HUES64 (cell line): Measurements from ENCODE around the gene ZBED1.
A peak's percentile ranks its signal among the peaks of the same experiment; 100 is the strongest.

Experiments
- H3K27ac ChIP-seq: 2 replicates; pipeline ENCODE4 v1.7.0; 2013; ENCODE audit warnings: low read depth, low read length, inconsistent platforms
- H3K27me3 ChIP-seq: 2 replicates; pipeline ENCODE4 v1.6.1; 2013; ENCODE audit warnings: mild to moderate bottlenecking, low read length; ENCODE audit not compliant: insufficient read depth
- H3K36me3 ChIP-seq: 2 replicates; pipeline ENCODE4 v1.6.1; 2013; ENCODE audit warnings: mild to moderate bottlenecking, low read length; ENCODE audit not compliant: insufficient read depth
- H3K4me1 ChIP-seq: 2 replicates; pipeline ENCODE4 v1.6.1; 2013; ENCODE audit warnings: mild to moderate bottlenecking, low read length, moderate library complexity; ENCODE audit not compliant: insufficient read depth
- H3K4me3 ChIP-seq: 2 replicates; pipeline ENCODE4 v1.5.1; 2013; ENCODE audit warnings: mild to moderate bottlenecking, low read length, moderate library complexity
- H3K9ac ChIP-seq: 2 replicates; pipeline ENCODE4 v1.6.1; 2013; ENCODE audit warnings: mild to moderate bottlenecking, low read depth, low read length
- H3K9me3 ChIP-seq: 2 replicates; pipeline ENCODE4 v1.6.1; 2013; ENCODE audit warnings: low read depth, low read length; ENCODE audit not compliant: insufficient read depth
- WGBS: fragments of 150-250, 120-280 bp; methylation state at CpG from one replicate; pipeline ENCODE4 v1.1.7; 2013; ENCODE audit warnings: missing lambda C conversion rate; 5-methylcytosine and 5-hydroxymethylcytosine counted together

The ZBED1 gene

DNA sequence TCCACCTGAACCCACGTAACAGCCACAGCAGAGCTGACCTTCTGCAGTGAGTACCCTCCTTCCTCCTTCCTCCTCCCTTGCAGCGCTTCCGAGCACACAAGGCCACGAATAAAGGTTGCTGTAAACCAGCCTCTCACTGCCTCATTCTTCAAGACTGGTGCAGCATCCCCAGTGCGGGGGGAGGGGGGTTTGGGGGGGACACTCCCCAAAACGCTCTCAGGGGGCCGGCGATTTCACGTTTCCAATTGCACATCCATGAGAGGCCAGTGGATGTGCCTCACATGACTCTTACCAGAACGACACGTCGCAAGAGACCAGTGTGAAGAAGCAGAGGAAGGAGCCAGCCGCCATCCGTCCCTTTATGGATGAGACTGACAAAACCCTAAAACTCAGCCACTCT, 5.2 kb downstream of the ZBED1 start:
- Histone ChIP-seq H3K9ac (no peak overlapping the region), H3K27ac (no peak overlapping the region), H3K4me1 (peaks cover 25% of the 10 kb centered on the region), H3K4me3 (no peak overlapping the region), H3K27me3 (no peaks in the 10 kb centered on the region), H3K9me3 (no peaks in the 10 kb centered on the region), H3K36me3 (peaks cover 36% of the 10 kb centered on the region)
- 86% methylated on average over 13 of the region's 14 CpGs for WGBS

DNA sequence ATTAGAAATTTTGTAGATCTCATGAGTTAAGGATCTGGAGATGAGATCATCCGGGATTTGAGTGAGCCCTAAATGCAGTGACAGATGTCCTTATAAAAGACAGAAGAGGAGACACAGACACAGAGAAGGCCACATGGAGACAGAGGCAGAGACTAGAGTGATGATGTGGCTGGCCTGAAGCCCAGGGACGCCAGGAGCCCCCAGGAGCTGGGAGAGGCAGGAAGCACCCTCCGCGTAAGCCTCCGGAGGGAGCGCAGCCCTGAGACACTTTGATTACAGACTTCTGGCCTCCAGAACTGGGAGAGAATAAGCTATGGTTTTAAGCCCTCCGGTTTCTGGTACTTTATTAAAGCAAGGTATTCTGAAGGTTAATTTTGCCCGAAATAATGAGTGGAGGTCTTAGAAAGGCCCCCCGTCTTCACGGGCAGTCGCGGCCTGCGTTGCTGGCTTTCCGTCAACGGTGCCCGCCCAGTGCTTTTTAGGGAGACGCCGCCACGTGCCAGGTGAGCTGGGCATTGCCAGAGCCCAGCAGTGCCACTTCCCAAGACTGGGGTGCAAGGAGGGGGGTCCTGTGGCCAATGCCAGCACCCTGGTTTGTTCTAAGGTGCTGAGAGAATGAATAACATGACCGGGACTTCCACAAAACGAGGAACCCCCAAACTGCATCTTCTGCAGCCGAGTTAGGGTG, 8.1 kb downstream of the ZBED1 start:
- H3K4me3 ChIP-seq = no peak overlapping the region
- H3K36me3 ChIP-seq = peaks cover 61% of the 10 kb centered on the region
- no peak overlapping the region for H3K9ac ChIP-seq
- 95% methylated on average over 22 of the region's 22 CpGs for whole genome bisulfite sequencing
- no peaks in the 10 kb centered on the region for H3K27me3 ChIP-seq
- H3K4me1 ChIP-seq = peaks cover 9% of the 10 kb centered on the region
- H3K27ac ChIP-seq = no peak overlapping the region
- H3K9me3 ChIP-seq = no peaks in the 10 kb centered on the region

GRCh38 chrX:2490634-2491033, 10.1 kb downstream of the ZBED1 start:
- Histone ChIP-seq H3K27ac (no peak overlapping the region), H3K9ac (no peak overlapping the region), H3K27me3 (no peaks in the 10 kb centered on the region), H3K4me1 (0 out of 2 replicates have a peak, but pooled peaks cover under 1% of the 10 kb centered on the region), H3K4me3 (no peak overlapping the region), H3K9me3 (no peaks in the 10 kb centered on the region), H3K36me3 (peaks cover 63% of the 10 kb centered on the region)
- 95% methylated on average over 22 of the region's 22 CpGs for WGBS

GRCh38 chrX:2489446-2490445, 11.0 kb downstream of the ZBED1 start:
- H3K9me3 ChIP-seq = no peaks in the 10 kb centered on the region
- H3K9ac ChIP-seq = no peak overlapping the region
- no peak overlapping the region for H3K4me3 ChIP-seq
- H3K4me1 ChIP-seq = peaks cover 5% of the 10 kb centered on the region
- WGBS = 97% methylated on average over 65 of the region's 65 CpGs
- no peak overlapping the region for H3K27ac ChIP-seq
- no peaks in the 10 kb centered on the region for H3K27me3 ChIP-seq
- peaks cover 60% of the 10 kb centered on the region for H3K36me3 ChIP-seq

GRCh38 chrX:2488621-2489285, 12.0 kb downstream of the ZBED1 start:
- Histone ChIP-seq H3K4me1 (peaks cover 10% of the 10 kb centered on the region), H3K4me3 (no peak overlapping the region), H3K9ac (no peak overlapping the region), H3K27ac (no peak overlapping the region), H3K36me3 (peaks cover 60% of the 10 kb centered on the region), H3K27me3 (no peaks in the 10 kb centered on the region), H3K9me3 (no peaks in the 10 kb centered on the region)
- WGBS = 97% methylated on average over 50 of the region's 50 CpGs

DNA sequence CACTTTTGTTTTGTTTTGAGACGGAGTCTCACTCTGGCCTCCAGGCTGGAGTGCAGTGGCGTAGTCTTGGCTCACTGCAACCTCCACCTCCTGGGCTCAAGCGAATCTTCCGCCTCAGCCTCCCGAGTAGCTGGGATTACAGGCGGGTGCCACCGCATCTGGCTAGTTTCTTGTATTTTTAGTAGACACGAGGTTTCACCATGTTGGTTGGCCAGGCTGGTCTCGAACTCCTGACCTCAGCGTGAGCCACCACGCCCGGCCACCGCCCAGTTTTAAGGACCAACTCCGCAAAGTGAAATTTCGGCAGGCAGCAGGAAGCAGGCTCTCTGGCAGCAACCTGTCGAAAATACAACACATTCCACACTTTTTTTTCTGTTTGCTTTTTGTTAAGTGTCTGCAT, 13.4 kb downstream of the ZBED1 start:
- peaks cover 60% of the 10 kb centered on the region for H3K36me3 ChIP-seq
- WGBS = 92% methylated on average over 16 of the region's 16 CpGs

DNA sequence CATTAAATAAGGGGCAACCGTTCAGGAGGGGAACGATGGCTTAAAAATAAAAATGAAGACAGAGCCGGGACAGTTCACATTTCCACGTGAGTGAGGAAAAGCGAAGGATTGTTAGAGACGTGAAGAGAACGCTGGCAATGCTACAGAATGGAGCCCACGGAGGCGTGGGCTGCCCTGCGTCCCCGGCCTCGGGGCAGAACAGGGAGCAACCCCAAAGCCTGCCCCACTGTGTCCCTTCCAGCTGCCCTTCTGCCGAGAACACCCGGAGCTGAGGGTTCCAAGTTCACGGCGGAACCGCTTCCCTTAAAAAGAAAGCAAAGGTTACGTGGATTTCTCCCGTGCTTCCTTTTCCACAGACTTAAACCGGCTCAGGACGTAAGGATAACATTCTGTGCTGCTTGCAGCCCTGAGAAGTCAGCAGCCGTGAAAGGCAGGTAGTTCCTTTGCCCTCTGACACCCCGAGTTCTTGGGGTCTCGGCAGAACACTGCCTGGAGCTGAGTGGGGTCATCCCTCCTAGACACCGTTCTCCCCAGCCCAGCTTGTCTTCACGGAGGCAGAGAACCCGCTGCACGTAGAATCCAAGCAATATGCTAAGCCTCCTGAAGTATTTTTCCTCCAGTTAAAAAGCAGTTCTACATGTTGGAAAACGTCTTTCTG, 14.2 kb downstream of the ZBED1 start:
- Histone ChIP-seq H3K9ac (no peak overlapping the region), H3K27ac (peak overlapping the region; percentile 0; the same call in 1 of the 2 replicates), H3K9me3 (no peaks in the 10 kb centered on the region), H3K27me3 (no peaks in the 10 kb centered on the region), H3K4me3 (no peak overlapping the region), H3K36me3 (peaks cover 54% of the 10 kb centered on the region), H3K4me1 (peaks cover 10% of the 10 kb centered on the region)
- 91% methylated on average over 29 of the region's 29 CpGs for WGBS

More for the DNA sequence above, 13.4 kb downstream of the ZBED1 start:
- H3K9ac ChIP-seq = no peak overlapping the region
- no peaks in the 10 kb centered on the region for H3K27me3 ChIP-seq
- H3K27ac ChIP-seq = no peak overlapping the region
- no peaks in the 10 kb centered on the region for H3K9me3 ChIP-seq
- no peak overlapping the region for H3K4me3 ChIP-seq
- H3K4me1 ChIP-seq = peaks cover 10% of the 10 kb centered on the region

DNA sequence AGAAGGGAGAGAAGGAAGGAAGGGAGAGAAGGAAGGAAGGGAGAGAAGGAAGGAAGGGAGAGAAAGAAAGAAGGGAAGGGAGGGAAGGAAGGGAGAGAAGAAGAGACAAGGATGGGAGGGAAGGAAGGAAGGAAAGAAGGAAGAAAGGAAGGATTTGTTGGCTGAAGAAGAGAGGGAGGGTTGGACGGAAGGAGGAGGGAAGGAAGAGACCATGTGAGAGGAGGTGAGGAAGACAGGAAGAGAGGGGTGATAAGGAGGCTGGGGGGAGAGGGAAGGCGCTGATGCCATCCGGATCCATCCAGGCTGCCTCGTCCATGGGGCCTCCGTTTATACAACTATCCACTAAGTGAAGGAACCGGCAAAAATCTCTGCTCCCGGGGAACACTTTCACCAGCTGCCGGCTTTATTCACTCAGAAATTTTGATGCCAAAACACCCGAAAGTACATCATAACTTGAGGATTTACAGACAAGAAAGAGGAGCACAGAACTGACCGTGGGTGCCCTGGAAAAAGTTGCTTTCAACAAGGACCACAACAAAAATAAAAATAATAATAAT, 14.9 kb downstream of the ZBED1 start:
- Histone ChIP-seq H3K4me1 (peaks cover 10% of the 10 kb centered on the region), H3K9me3 (no peaks in the 10 kb centered on the region), H3K27me3 (no peaks in the 10 kb centered on the region), H3K27ac (no peak overlapping the region), H3K36me3 (peaks cover 49% of the 10 kb centered on the region), H3K9ac (no peak overlapping the region), H3K4me3 (no peak overlapping the region)
- WGBS = 89% methylated on average over 9 of the region's 10 CpGs

DNA sequence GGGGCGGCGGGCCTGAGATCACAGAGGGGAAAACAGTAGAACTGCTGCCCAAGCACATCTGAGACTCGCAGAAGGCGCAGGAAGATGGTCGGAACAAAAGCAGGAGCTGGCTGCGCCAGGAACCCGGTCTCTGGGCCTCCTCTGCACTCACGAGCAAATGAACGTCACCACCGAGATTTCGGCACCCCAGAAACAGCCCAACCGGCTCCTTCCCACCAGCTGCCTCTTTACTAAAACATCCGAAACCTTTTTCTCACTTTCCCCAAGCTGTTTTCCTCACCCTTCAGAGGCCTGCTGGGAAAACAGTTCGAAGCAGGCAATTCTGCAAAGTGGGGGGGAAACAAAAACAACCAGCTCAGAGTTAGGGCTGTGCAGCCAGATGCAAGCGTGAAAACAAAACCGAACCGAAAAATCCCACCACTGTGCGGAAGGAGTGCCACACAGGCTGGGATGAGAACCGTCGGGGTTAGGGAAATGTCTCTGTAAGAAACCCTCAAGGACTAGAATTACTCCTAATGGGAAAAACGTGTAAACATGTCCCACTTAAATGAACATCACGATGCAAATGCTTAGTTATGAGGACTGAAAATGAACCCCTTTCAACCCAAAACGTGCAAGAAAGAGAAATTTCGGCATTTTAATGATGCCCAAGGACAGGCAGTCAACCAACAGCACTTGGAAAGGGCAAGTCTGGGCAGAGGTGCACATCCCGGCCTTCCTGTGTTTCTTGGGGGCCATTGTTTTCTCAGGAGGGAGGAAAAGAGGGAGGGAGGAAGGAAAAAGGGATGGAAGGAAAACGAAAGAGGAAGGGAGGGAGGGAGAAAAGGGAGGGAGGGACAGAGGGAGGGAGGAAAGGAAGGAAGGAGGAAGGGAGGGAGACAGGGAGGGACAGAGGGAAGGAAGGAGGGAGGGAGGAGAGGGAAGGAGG, 15.8 kb downstream of the ZBED1 start:
- Histone ChIP-seq H3K27ac (peak overlapping the region; percentile 27), H3K27me3 (no peaks in the 10 kb centered on the region), H3K4me1 (peaks cover 10% of the 10 kb centered on the region), H3K4me3 (no peak overlapping the region), H3K9ac (peak overlapping the region; percentile 37; the same call in 1 of the 2 replicates), H3K36me3 (peaks cover 40% of the 10 kb centered on the region), H3K9me3 (no peaks in the 10 kb centered on the region)
- 81% methylated on average over 26 of the region's 26 CpGs for WGBS
